BE2C (cell line): ENCODE results near the gene CAMTA1.

Source experiments
- DNase-seq: peaks from one replicate; pipeline ENCODE4 v3.0.0-alpha.2; 2020
- H3K27me3 ChIP-seq: fragments of 250-450 bp; sonication (Bioruptor Pico); 2 replicates; pipeline ENCODE4 v1.5.1; 2020; ENCODE audit warnings: mild to moderate bottlenecking
- H3K36me3 ChIP-seq: fragments of 250-450 bp; sonication (Bioruptor Pico); 2 replicates; pipeline ENCODE4 v1.5.1; 2020; ENCODE audit warnings: mild to moderate bottlenecking
- H3K4me1 ChIP-seq: fragments of 250-450 bp; sonication (Bioruptor Pico); 2 replicates; pipeline ENCODE4 v1.5.1; 2020
- H3K4me3 ChIP-seq: 2 replicates; pipeline ENCODE4 v1.5.1; 2011; ENCODE audit warnings: low read depth, low read length
- H3K9me3 ChIP-seq: fragments of 250-450 bp; sonication (Bioruptor Pico); 2 replicates; pipeline ENCODE4 v1.5.1; 2020
- CTCF ChIP-seq: IDR thresholded peaks from 2 replicates; pipeline ENCODE4 v1.5.1; 2012; ENCODE audit warnings: mild to moderate bottlenecking, low read depth, low read length

The CAMTA1 gene

DNA sequence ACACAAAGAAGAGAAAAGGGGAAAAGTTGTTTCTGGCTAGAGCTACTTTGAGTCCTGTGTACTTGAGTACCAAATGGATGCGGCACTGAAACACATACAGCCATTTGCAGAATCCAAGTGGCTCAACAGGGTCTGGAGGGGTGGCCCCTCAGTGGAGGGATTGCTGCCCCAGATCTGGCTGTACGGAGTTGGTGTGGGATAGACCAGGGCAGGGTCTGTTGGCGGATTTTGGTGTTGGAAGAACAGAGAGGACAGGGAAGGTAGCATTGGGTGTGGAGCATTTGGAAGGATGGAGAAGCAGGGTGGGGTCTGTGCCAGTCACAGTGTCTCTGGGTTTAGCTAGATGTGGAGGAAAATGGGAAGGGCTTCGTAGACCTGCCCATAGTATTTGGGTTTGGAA, 220.5 kb downstream of the CAMTA1 start:
- H3K27me3 ChIP-seq: no peaks in the 10 kb centered on the region

GRCh38 chr1:7006996-7007871, 222.0 kb downstream of the CAMTA1 start:
- no peaks in the 10 kb centered on the region for H3K36me3 ChIP-seq
- no peak overlapping the region for H3K4me3 ChIP-seq
- no peaks in the 10 kb centered on the region for H3K4me1 ChIP-seq
- DNase-seq: no peak
- no peak for TF ChIP-seq CTCF
- H3K9me3 ChIP-seq: no peaks in the 10 kb centered on the region
- no peaks in the 10 kb centered on the region for H3K27me3 ChIP-seq

More for the DNA sequence above, 220.5 kb downstream of the CAMTA1 start:
- Histone ChIP-seq H3K4me1 (no peaks in the 10 kb centered on the region), H3K36me3 (no peaks in the 10 kb centered on the region), H3K4me3 (no peak overlapping the region), H3K9me3 (no peaks in the 10 kb centered on the region)
- DNase-seq: no peak
- no peak for TF ChIP-seq CTCF

- DNase-seq: no peak
- Histone ChIP-seq H3K9me3 (no peaks in the 10 kb centered on the region), H3K36me3 (no peaks in the 10 kb centered on the region), H3K4me3 (no peak overlapping the region), H3K27me3 (no peaks in the 10 kb centered on the region), H3K4me1 (no peaks in the 10 kb centered on the region)
- no peak for TF ChIP-seq CTCF
These were observed 222.6 kb downstream of the CAMTA1 start for GRCh38 chr1:7007902-7008301.

DNA sequence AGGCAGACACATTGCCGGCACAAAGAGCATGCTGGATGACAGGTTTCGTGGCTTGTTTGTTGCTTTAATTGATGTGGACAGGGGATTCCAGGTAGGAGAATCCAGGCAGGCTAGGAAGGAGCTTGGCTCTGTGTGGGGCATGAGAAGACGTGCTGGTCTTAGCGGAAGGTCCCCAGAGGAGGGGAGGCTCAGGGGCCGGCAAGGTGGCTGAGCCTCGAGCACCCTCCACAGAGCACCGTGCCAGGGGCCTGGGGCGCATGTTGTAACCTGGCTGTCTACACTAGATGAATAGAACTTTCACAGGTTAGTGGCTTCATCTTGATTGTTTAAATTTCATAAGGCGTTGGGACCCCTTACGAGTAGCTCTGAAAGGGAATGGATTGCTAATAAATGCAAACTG, 223.1 kb downstream of the CAMTA1 start:
- Histone ChIP-seq H3K4me1 (no peaks in the 10 kb centered on the region), H3K4me3 (no peak overlapping the region), H3K36me3 (no peaks in the 10 kb centered on the region), H3K9me3 (no peaks in the 10 kb centered on the region), H3K27me3 (no peaks in the 10 kb centered on the region)
- TF ChIP-seq CTCF: no peak
- no peak for DNase-seq

- H3K27me3 ChIP-seq: no peaks in the 10 kb centered on the region
- DNase-seq: no peak
- no peak for TF ChIP-seq CTCF
These were observed 223.9 kb downstream of the CAMTA1 start for GRCh38 chr1:7008975-7009740.

More at GRCh38 chr1:7008975-7009740, 223.9 kb downstream of the CAMTA1 start:
- Histone ChIP-seq H3K9me3 (no peaks in the 10 kb centered on the region), H3K4me1 (no peaks in the 10 kb centered on the region), H3K36me3 (no peaks in the 10 kb centered on the region), H3K4me3 (no peak overlapping the region)
